H1 (cell line): ENCODE data around the gene ATP6V0D1. TPM values are rescaled to one million over a fixed set of nuclear protein-coding genes. Genes with fewer than 3 reads are reported as not detected.

Experiments used
- CTCF ChIA-PET: fragments of 300-600 bp; sonication (Branson Sonifier 250); formaldehyde crosslinking; loops from one replicate; lab custom pipeline; 2021; ENCODE audit not compliant: partially characterized antibody; lab: Charles Lee
- POLR2A ChIA-PET: fragments of 300-600 bp; sonication (Branson Sonifier 250); formaldehyde crosslinking; loops from one replicate; lab custom pipeline; 2021; ENCODE audit warnings: inconsistent platforms; ENCODE audit not compliant: partially characterized antibody; lab: Charles Lee
- DNase-seq, 2 experiments: peaks; one replicate each; pipeline versions ENCODE4 v3.0.0 to v3.0.0-alpha.2; 2010 to 2022; ENCODE audit warnings: low spot score in 2 of 2, low read depth in 1 of 2, mixed read lengths in 1 of 2
- FAIRE-seq: peaks from 2 replicates; lab custom pipeline; 2011; peaks lifted over from hg19 to GRCh38; lab: Jason Lieb, UNC
- H2AFZ ChIP-seq: 2 replicates; pipeline ENCODE4 v1.8.1; 2012; ENCODE audit warnings: low read length, inconsistent platforms
- H2AK5ac ChIP-seq: 2 replicates; pipeline ENCODE4 v1.6.1; 2013; ENCODE audit warnings: low read depth, low read length
- H2BK120ac ChIP-seq: replicated peaks from 2 replicates; pipeline ENCODE3; 2013; ENCODE audit warnings: low read depth, low read length, inconsistent platforms
- H2BK12ac ChIP-seq: 2 replicates; pipeline ENCODE4 v1.6.1; 2013; ENCODE audit warnings: low read depth, low read length
- H2BK15ac ChIP-seq: 2 replicates; pipeline ENCODE4 v1.6.1; 2013; ENCODE audit warnings: low read length
- H2BK20ac ChIP-seq: 2 replicates; pipeline ENCODE4 v1.6.1; 2013; ENCODE audit warnings: low read length
- H2BK5ac ChIP-seq: 2 replicates; pipeline ENCODE4 v1.6.1; 2013; ENCODE audit warnings: low read depth, low read length
- H3K14ac ChIP-seq: 2 replicates; pipeline ENCODE4 v1.6.1; 2013; ENCODE audit warnings: inconsistent platforms; ENCODE audit not compliant: insufficient read length
- H3K18ac ChIP-seq: 2 replicates; pipeline ENCODE4 v1.6.1; 2013; ENCODE audit warnings: low read length; ENCODE audit errors: extremely low read depth
- H3K23ac ChIP-seq: 2 replicates; pipeline ENCODE4 v1.6.1; 2013; ENCODE audit warnings: inconsistent platforms; ENCODE audit not compliant: insufficient read length
- H3K23me2 ChIP-seq: 2 replicates; pipeline ENCODE4 v1.6.1; 2013; ENCODE audit warnings: low read depth, low read length
- H3K27ac ChIP-seq: 2 replicates; pipeline ENCODE4 v1.6.1; 2011; ENCODE audit warnings: low read depth, low read length, inconsistent platforms
- H3K27me3 ChIP-seq, 4 experiments: replicated peaks in 1 of 4; 1 replicate in 1 of 4; 2 replicates in 3 of 4; pipeline versions ENCODE4 v1.6.1 to v1.8.1; 2011 to 2013; ENCODE audit warnings: low read length in 3 of 4, mild to moderate bottlenecking in 3 of 4, inconsistent platforms in 2 of 4, mixed read lengths in 2 of 4, moderate library complexity in 1 of 4; ENCODE audit not compliant: control insufficient read depth in 3 of 4, insufficient read depth in 3 of 4; ENCODE audit errors: extremely low read depth in 1 of 4
- H3K36me3 ChIP-seq, 4 experiments: 2 replicates each; pipeline versions ENCODE4 v1.6.1 to v1.8.1; 2011 to 2013; ENCODE audit warnings: mild to moderate bottlenecking in 4 of 4, low read length in 3 of 4, moderate library complexity in 2 of 4, control low read depth in 1 of 4, inconsistent platforms in 1 of 4; ENCODE audit not compliant: insufficient read depth in 4 of 4, control insufficient read depth in 2 of 4
- H3K4ac ChIP-seq: replicated peaks from 2 replicates; pipeline ENCODE3; 2013; ENCODE audit warnings: low read length, low read depth, mixed read lengths, inconsistent platforms; ENCODE audit not compliant: insufficient read length
- H3K4me1 ChIP-seq, 4 experiments: replicated peaks in 1 of 4; 1 replicate in 1 of 4; 2 replicates in 3 of 4; pipeline versions ENCODE4 v1.6.1 to v1.8.1; 2011 to 2013; ENCODE audit warnings: low read length in 3 of 4, inconsistent platforms in 2 of 4, mixed read lengths in 1 of 4; ENCODE audit not compliant: insufficient read depth in 4 of 4, control insufficient read depth in 3 of 4
- H3K4me2 ChIP-seq, 2 experiments: 2 replicates each; pipeline versions ENCODE4 v1.6.1 to v1.8.1; 2011 to 2013; ENCODE audit warnings: low read depth in 2 of 2, low read length in 2 of 2, control low read depth in 1 of 2, inconsistent platforms in 1 of 2, mild to moderate bottlenecking in 1 of 2; ENCODE audit not compliant: insufficient read depth in 1 of 2
- H3K4me3 ChIP-seq, 4 experiments: fragments of 200-600, 300-600 bp in 1 of 4; sonication (generic), shearing (Covaris generic), sonication (Bioruptor Twin) in 1 of 4; 2 replicates each; pipeline versions ENCODE4 v1.5.1 to v1.8.1; 2011 to 2016; ENCODE audit warnings: low read length in 4 of 4, low read depth in 3 of 4, control low read depth in 2 of 4, inconsistent platforms in 2 of 4, mild to moderate bottlenecking in 2 of 4, mixed read lengths in 1 of 4, moderate library complexity in 1 of 4; ENCODE audit not compliant: insufficient read depth in 2 of 4; ENCODE audit errors: extremely low read depth in 1 of 4
- H3K56ac ChIP-seq: replicated peaks from 2 replicates; pipeline ENCODE3; 2013; ENCODE audit warnings: low read depth, mild to moderate bottlenecking, mixed read lengths, low read length, inconsistent platforms; ENCODE audit not compliant: insufficient read length
- H3K79me1 ChIP-seq: 2 replicates; pipeline ENCODE4 v1.6.1; 2013; ENCODE audit warnings: low read depth, low read length, control low read depth
- H3K79me2 ChIP-seq, 2 experiments: 2 replicates each; pipeline versions ENCODE4 v1.6.1 to v1.8.1; 2012 to 2013; ENCODE audit warnings: low read length in 2 of 2, mild to moderate bottlenecking in 2 of 2, inconsistent platforms in 1 of 2; ENCODE audit not compliant: insufficient read depth in 2 of 2, control insufficient read depth in 1 of 2
- H3K9ac ChIP-seq, 4 experiments: replicated peaks in 1 of 4; 1 replicate in 1 of 4; 2 replicates in 3 of 4; pipeline versions ENCODE4 v1.6.1 to v1.8.1; 2011 to 2013; ENCODE audit warnings: low read depth in 3 of 4, low read length in 3 of 4, control low read depth in 2 of 4, mild to moderate bottlenecking in 2 of 4, moderate library complexity in 2 of 4, inconsistent platforms in 1 of 4; ENCODE audit errors: extremely low read depth in 1 of 4
- H3K9me3 ChIP-seq, 2 experiments: 2 replicates each; pipeline versions ENCODE4 v1.6.1 to v1.8.1; 2012 to 2013; ENCODE audit warnings: mild to moderate bottlenecking in 2 of 2, moderate library complexity in 2 of 2, control low read depth in 1 of 2, inconsistent platforms in 1 of 2, low read depth in 1 of 2, low read length in 1 of 2, mixed read lengths in 1 of 2; ENCODE audit not compliant: insufficient read depth in 2 of 2
- H4K20me1 ChIP-seq, 2 experiments: replicated peaks in 1 of 2; 2 replicates each; pipeline versions ENCODE3 to v1.8.1; 2011 to 2013; ENCODE audit warnings: inconsistent platforms in 2 of 2, low read length in 2 of 2, mild to moderate bottlenecking in 1 of 2; ENCODE audit not compliant: insufficient read depth in 2 of 2, control insufficient read depth in 1 of 2
- H4K5ac ChIP-seq: 2 replicates; pipeline ENCODE4 v1.6.1; 2013; ENCODE audit warnings: low read length, low read depth, mixed read lengths, inconsistent platforms; ENCODE audit not compliant: insufficient read length
- H4K8ac ChIP-seq: 2 replicates; pipeline ENCODE4 v1.8.0; 2013; ENCODE audit warnings: mild to moderate bottlenecking, moderate library complexity, low read length, inconsistent platforms; ENCODE audit not compliant: insufficient read depth; ENCODE audit errors: extremely low read depth
- H4K91ac ChIP-seq: replicated peaks from 2 replicates; pipeline ENCODE3; 2013; ENCODE audit warnings: low read length, mixed read lengths, inconsistent platforms; ENCODE audit not compliant: insufficient read length
- BRCA1 ChIP-seq: IDR thresholded peaks from 2 replicates; pipeline ENCODE4 v1.6.1; 2012; ENCODE audit warnings: low read depth, low read length, improper control_type of control experiment
- CHD1 ChIP-seq: IDR thresholded peaks from 2 replicates; pipeline ENCODE4 v1.6.1; 2012; ENCODE audit warnings: low read depth, low read length, improper control_type of control experiment
- CHD2 ChIP-seq: IDR thresholded peaks from 2 replicates; pipeline ENCODE4 v1.6.1; 2012; ENCODE audit warnings: low read length, improper control_type of control experiment
- FOSL1 ChIP-seq: IDR thresholded peaks from 2 replicates; pipeline ENCODE4 v1.6.1; 2011; ENCODE audit warnings: mild to moderate bottlenecking, low read depth, low read length, moderate library complexity; ENCODE audit not compliant: insufficient read depth
- GTF2F1 ChIP-seq: IDR thresholded peaks from 2 replicates; pipeline ENCODE4 v1.6.1; 2012; ENCODE audit warnings: low read depth, low read length, improper control_type of control experiment, borderline replicate concordance
- KDM5A ChIP-seq: fragments of 200-600 bp; IDR thresholded peaks from 2 replicates; pipeline ENCODE4 v1.7.1; 2012; ENCODE audit warnings: mild to moderate bottlenecking, low read length, inconsistent platforms, mixed read lengths
- SRF ChIP-seq: IDR thresholded peaks from 2 replicates; pipeline ENCODE4 v1.6.1; 2011; ENCODE audit warnings: mild to moderate bottlenecking, low read depth, low read length, moderate library complexity
- TAF7 ChIP-seq: optimal IDR thresholded peaks from 2 replicates; pipeline ENCODE3; 2011; ENCODE audit warnings: low read depth, mild to moderate bottlenecking, inconsistent platforms, low read length, moderate library complexity, borderline replicate concordance
- TEAD4 ChIP-seq: IDR thresholded peaks from 2 replicates; pipeline ENCODE4 v1.6.1; 2012; ENCODE audit warnings: low read depth, low read length, inconsistent platforms, mixed read lengths
- WGBS, 2 experiments: shearing (Covaris generic) in 1 of 2; methylation state at CpG; one replicate each; pipeline versions ENCODE4 v1.1.6 to v1.1.7; 2013 to 2015; ENCODE audit warnings: low lambda C conversion rate in 2 of 2, mixed read lengths in 2 of 2, inconsistent platforms in 1 of 2, low coverage in 1 of 2, missing lambda C conversion rate in 1 of 2; ENCODE audit not compliant: insufficient replicate concordance in 2 of 2, insufficient coverage in 1 of 2, insufficient read length in 1 of 2; ENCODE audit errors: extremely low coverage in 1 of 2, missing lambda C conversion rate in 1 of 2; 5-methylcytosine and 5-hydroxymethylcytosine counted together
- polyA plus RNA-seq, 7 experiments: library from polyadenylated mRNA; depleted of rRNA in 3 of 7; stranded (reverse) in 5 of 7; unstranded in 2 of 7; fragments of >200 nt in 5 of 7; fragments of 200-250 nt in 2 of 7; gene quantifications; 1 replicate in 5 of 7; 2 replicates in 1 of 7; 4 replicates in 1 of 7; pipeline versions ENCODE4 v1.2.1 to v1.2.3, GENCODE V29; 2011 to 2013; ENCODE audit warnings: missing spikeins in 2 of 7, mixed read lengths in 2 of 7
- total RNA-seq: library from RNA; stranded (reverse); fragmentation: NEBNext Ultra II Directional; extraction: Animal tissue kit (Norgen Biotek cat#: 25700); gene quantifications from 2 replicates; pipeline ENCODE4 v1.2.1, GENCODE V29; 2021

The ATP6V0D1 gene
- total and polyA plus RNA-seq, 2 of the 8 experiments (the other 6 are each of a cell fraction or from before 2014, with no cell fraction given): 47.3 to 134 TPM

DNA sequence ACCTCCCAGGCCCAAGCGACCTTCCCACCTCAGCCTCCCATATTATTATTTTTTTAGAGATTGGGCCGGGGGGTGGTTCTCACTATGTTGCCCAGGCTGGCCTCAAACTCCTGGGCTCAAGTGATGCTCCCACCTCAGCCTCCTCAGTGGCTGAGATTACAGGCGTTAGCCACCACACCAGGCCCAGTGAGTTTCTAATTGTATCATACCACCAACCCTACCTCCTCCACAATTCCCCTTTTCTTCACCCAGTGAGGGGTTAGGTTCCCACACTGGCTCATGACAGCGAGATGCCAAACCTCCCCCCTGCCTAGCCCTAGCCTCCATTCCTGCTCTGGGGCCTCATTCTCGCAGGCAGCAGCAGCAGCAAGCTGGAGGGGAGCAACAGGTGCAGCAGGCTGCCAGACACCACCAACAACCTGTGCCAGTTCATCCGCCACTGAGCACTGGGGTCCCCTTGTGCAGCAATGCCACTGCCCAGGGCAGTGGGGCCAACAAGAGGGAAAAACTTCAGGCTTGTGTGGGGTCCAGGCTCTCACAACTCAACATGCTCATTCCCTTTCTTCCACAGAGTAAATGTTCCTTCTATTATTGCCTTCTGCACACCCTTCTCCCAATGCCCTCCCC lies 9.1 kb downstream of the ATP6V0D1 start:
- Histone ChIP-seq H3K23me2 (no peaks in the 10 kb centered on the region; the same call in 1 of the 2 replicates), H3K27ac (no peak overlapping the region), H2BK20ac (no peak overlapping the region), H3K79me1 (peaks cover 6% of the 10 kb centered on the region; the same call in 1 of the 2 replicates), H3K27me3 (no peaks in the 10 kb centered on the region), H4K91ac (no peak overlapping the region), H3K56ac (no peak overlapping the region), H4K20me1 (peaks cover 4 to 10% of the 10 kb centered on the region in 2 experiments)
- FAIRE-seq: no peak
- TF ChIP-seq CHD1 (no peak), BRCA1 (no peak), CHD2 (no peak), TEAD4 (no peak), GTF2F1 (no peak), FOSL1 (no peak), SRF (no peak), KDM5A (no peak), TAF7 (no peak)
- TF ChIP-seq, all 59 proteins: peak for 0
- ChIA-PET CTCF (interaction anchor here (0.6 to 1.6 kb wide), 7 partner anchors 10 to 99 kb away, joined by 3 to 6 read pairs (median 3); no protein-coding TSS in a partner anchor), POLR2A (interaction anchor here (1.2 kb wide), 1 partner anchor 9 kb away, joined by 3 read pairs; the partner anchor contains the start of gene ATP6V0D1)
- Histone ChIP-seq H3K18ac (no peak overlapping the region), H3K4me2 (no peak overlapping the region), H2BK5ac (no peak overlapping the region), H2BK120ac (no peak overlapping the region), H2AK5ac (no peak overlapping the region), H3K23ac (no peak overlapping the region), H4K8ac (no peak overlapping the region; the same call in 1 of the 2 replicates), H3K9me3 (no peaks in the 10 kb centered on the region), H3K9ac (no peak overlapping the region), H3K4me3 (no peak overlapping the region), H3K14ac (no peak overlapping the region), H3K36me3 (no peaks in the 10 kb centered on the region), H2AFZ (no peak overlapping the region), H2BK15ac (no peak overlapping the region), H3K4me1 (no peaks in the 10 kb centered on the region), H3K4ac (no peak overlapping the region), H4K5ac (no peak overlapping the region), H2BK12ac (no peak overlapping the region), H3K79me2 (peaks cover 2 to 28% of the 10 kb centered on the region in 2 experiments; a peak in 3 of 4 replicates)
- 86% methylated on average over 6 of the region's 6 CpGs; no CpG with 5 or more reads in 1 of the 2 experiments for WGBS, 2 experiments
- DNase-seq: no peak
